OCI-LY7 (cell line): ENCODE results near the gene SOX5. TPM values are rescaled to one million over a fixed set of nuclear protein-coding genes. Genes with fewer than 3 reads are reported as not detected.

Experiments
- BruUV-seq: library from RNA; stranded (reverse); fragments of 400-500 nt; replicated peaks from 2 replicates; lab custom pipeline; 2021; lab: Mats Ljungman, UMichigan
- CTCF ChIA-PET: fragments of 300-600 bp; sonication (Branson Sonifier 250); formaldehyde crosslinking; loops from one replicate; lab custom pipeline; 2022; ENCODE audit warnings: antibody characterized with exemption; ENCODE audit not compliant: unreplicated experiment; lab: Charles Lee
- POLR2A ChIA-PET: fragments of 300-600 bp; sonication (Branson Sonifier 250); formaldehyde crosslinking; loops from one replicate; lab custom pipeline; 2022; ENCODE audit warnings: antibody characterized with exemption; lab: Charles Lee
- DNase-seq: peaks from one replicate; pipeline ENCODE4 v3.0.0-alpha.2; 2015; ENCODE audit warnings: low spot score
- H2AFZ ChIP-seq: fragments of 200-600 bp; sonication (generic), shearing (Covaris generic); 2 replicates; pipeline ENCODE4 v1.6.1; 2014; ENCODE audit warnings: mild to moderate bottlenecking, antibody characterized with exemption, low read length, moderate library complexity
- H3K27ac ChIP-seq: fragments of 200-600 bp; sonication (generic); 2 replicates; pipeline ENCODE4 v1.5.1; 2014; ENCODE audit warnings: mixed run types, low read depth, mild to moderate bottlenecking, moderate library complexity, low read length, inconsistent platforms; ENCODE audit not compliant: poor library complexity, severe bottlenecking
- H3K36me3 ChIP-seq: fragments of 200-600 bp; sonication (generic); 2 replicates; pipeline ENCODE4 v1.6.1; 2014; ENCODE audit warnings: mild to moderate bottlenecking, antibody characterized with exemption, low read length, moderate library complexity, mixed read lengths; ENCODE audit not compliant: insufficient read depth
- H3K4me1 ChIP-seq: fragments of 200-600 bp; sonication (generic); 2 replicates; pipeline ENCODE4 v1.5.1; 2014; ENCODE audit warnings: mild to moderate bottlenecking, low read length; ENCODE audit not compliant: insufficient read depth, poor library complexity, severe bottlenecking
- H3K4me2 ChIP-seq: fragments of 200-600 bp; sonication (generic); 2 replicates; pipeline ENCODE4 v1.6.1; 2014; ENCODE audit warnings: mild to moderate bottlenecking, low read length
- H3K4me3 ChIP-seq: fragments of 200-600 bp; sonication (generic); 2 replicates; pipeline ENCODE4 v1.5.1; 2014; ENCODE audit warnings: mild to moderate bottlenecking, low read depth, low read length; ENCODE audit not compliant: poor library complexity, severe bottlenecking
- H3K79me2 ChIP-seq: fragments of 200-600 bp; sonication (generic); 2 replicates; pipeline ENCODE4 v1.6.1; 2016; ENCODE audit warnings: low read depth, mild to moderate bottlenecking, low read length, moderate library complexity, mixed read lengths; ENCODE audit not compliant: insufficient read depth
- H3K9me2 ChIP-seq: fragments of 200-600 bp; sonication (generic); 2 replicates; pipeline ENCODE4 v1.6.1; 2016; ENCODE audit warnings: mild to moderate bottlenecking, low read length, mixed read lengths; ENCODE audit not compliant: insufficient read depth
- H3K9me3 ChIP-seq: fragments of 200-600 bp; sonication (generic); 2 replicates; pipeline ENCODE4 v1.6.1; 2014; ENCODE audit warnings: mild to moderate bottlenecking, mixed run types, low read length, mixed read lengths
- H4K20me1 ChIP-seq: fragments of 200-600 bp; sonication (generic); 2 replicates; pipeline ENCODE4 v1.6.1; 2014; ENCODE audit warnings: mild to moderate bottlenecking, antibody characterized with exemption, low read length, moderate library complexity, mixed read lengths; ENCODE audit not compliant: insufficient read depth
- CTCF ChIP-seq: fragments of 200-600 bp; sonication (generic); conservative IDR thresholded peaks from 2 replicates; pipeline ENCODE4 v1.5.1; 2014; ENCODE audit warnings: mild to moderate bottlenecking, antibody characterized with exemption, low read length, moderate library complexity, mixed read lengths
- EZH2phosphoT487 ChIP-seq: fragments of 200-600 bp; sonication (generic); IDR thresholded peaks from 2 replicates; pipeline ENCODE4 v1.6.1; 2018; ENCODE audit warnings: low read depth, borderline replicate concordance, mild to moderate bottlenecking, mixed run types, antibody characterized with exemption, low read length, moderate library complexity, mixed read lengths
- intact Hi-C: fragments of 100-400 bp; cut with micrococcal nuclease; formaldehyde crosslinking; loops from one replicate; pipeline ENCODE4 v1.10.0; 2022; ENCODE audit not compliant: unreplicated experiment
- total RNA-seq, 2 experiments: library from RNA; depleted of rRNA in 1 of 2; stranded (reverse); fragments of >200 nt in 1 of 2; shearing (Covaris generic) in 1 of 2; gene quantifications; 2 replicates each; pipeline ENCODE4 v1.2.3, GENCODE V29; 2014 to 2022

SOX5 gene
- total RNA-seq, 2 experiments from 2014 or later, result 0.16 TPM; not detected in 1

- Histone ChIP-seq H3K79me2 (no peaks in the 10 kb centered on the region), H3K4me1 (no peaks in the 10 kb centered on the region), H3K36me3 (no peaks in the 10 kb centered on the region), H3K4me3 (no peak overlapping the region), H3K9me2 (no peaks in the 10 kb centered on the region), H3K27ac (no peak overlapping the region), H4K20me1 (no peaks in the 10 kb centered on the region), H3K4me2 (no peak overlapping the region), H3K9me3 (no peaks in the 10 kb centered on the region), H2AFZ (no peak overlapping the region)
- TF ChIP-seq CTCF (no peak), EZH2phosphoT487 (no peak)
- POLR2A ChIA-PET, result interaction anchor here (0.5 to 1.1 kb wide), 4 partner anchors 8 to 542 kb away, joined by 3 to 4 read pairs (median 3); no protein-coding TSS in a partner anchor
- intact Hi-C loops, result no loop called here
- BruUV-seq, result no TSS peak
- CTCF ChIA-PET, result no interaction called here
- no peak for DNase-seq
Measured at GRCh38 chr12:23640754-23641153, 308.7 kb downstream of the SOX5 start.

- H3K4me2 ChIP-seq, result no peak overlapping the region
Measured at GRCh38 chr12:23634344-23634743, 315.1 kb downstream of the SOX5 start.

More at GRCh38 chr12:23634344-23634743, 315.1 kb downstream of the SOX5 start:
- Histone ChIP-seq H3K9me3 (no peaks in the 10 kb centered on the region), H3K4me1 (no peaks in the 10 kb centered on the region), H3K4me3 (no peak overlapping the region), H3K36me3 (no peaks in the 10 kb centered on the region), H4K20me1 (no peaks in the 10 kb centered on the region), H3K79me2 (no peaks in the 10 kb centered on the region), H2AFZ (no peak overlapping the region), H3K9me2 (no peaks in the 10 kb centered on the region), H3K27ac (no peak overlapping the region)
- intact Hi-C loops, result no loop called here
- CTCF ChIA-PET, result no interaction called here
- POLR2A ChIA-PET, result interaction anchor here (0.7 kb wide), 1 partner anchor 22 kb away, joined by 3 read pairs; no protein-coding TSS in a partner anchor
- BruUV-seq, result no TSS peak
- DNase-seq, result no peak
- no peak for TF ChIP-seq CTCF
- TF ChIP-seq EZH2phosphoT487, result no peak
